Rectal smooth muscle tissue (tissue), 1 donor: ENCODE results near the gene SLC12A4.
A peak's percentile ranks its signal among the peaks of the same experiment; 100 is the strongest.
"Not testable (repeated sequence)": the region's sequence is repeated elsewhere in the genome, so short reads cannot be mapped to it uniquely, and the experiment has no call there.

Source experiments
- H3K27ac ChIP-seq: one replicate; pipeline ENCODE4 v1.7.0; 2013; ENCODE audit warnings: low read depth, low read length, inconsistent platforms
- H3K27me3 ChIP-seq: one replicate; pipeline ENCODE4 v1.7.0; 2013; ENCODE audit warnings: low read length; ENCODE audit not compliant: control insufficient read depth, insufficient read depth
- H3K36me3 ChIP-seq: one replicate; pipeline ENCODE4 v1.7.0; 2013; ENCODE audit warnings: low read length; ENCODE audit not compliant: control insufficient read depth, insufficient read depth
- H3K4me1 ChIP-seq: one replicate; pipeline ENCODE4 v1.7.0; 2013; ENCODE audit warnings: low read length; ENCODE audit not compliant: control insufficient read depth, insufficient read depth
- H3K4me3 ChIP-seq: one replicate; pipeline ENCODE4 v1.7.0; 2013; ENCODE audit warnings: low read length
- H3K9ac ChIP-seq: one replicate; pipeline ENCODE4 v1.7.0; 2013; ENCODE audit warnings: low read length

SLC12A4 gene

DNA sequence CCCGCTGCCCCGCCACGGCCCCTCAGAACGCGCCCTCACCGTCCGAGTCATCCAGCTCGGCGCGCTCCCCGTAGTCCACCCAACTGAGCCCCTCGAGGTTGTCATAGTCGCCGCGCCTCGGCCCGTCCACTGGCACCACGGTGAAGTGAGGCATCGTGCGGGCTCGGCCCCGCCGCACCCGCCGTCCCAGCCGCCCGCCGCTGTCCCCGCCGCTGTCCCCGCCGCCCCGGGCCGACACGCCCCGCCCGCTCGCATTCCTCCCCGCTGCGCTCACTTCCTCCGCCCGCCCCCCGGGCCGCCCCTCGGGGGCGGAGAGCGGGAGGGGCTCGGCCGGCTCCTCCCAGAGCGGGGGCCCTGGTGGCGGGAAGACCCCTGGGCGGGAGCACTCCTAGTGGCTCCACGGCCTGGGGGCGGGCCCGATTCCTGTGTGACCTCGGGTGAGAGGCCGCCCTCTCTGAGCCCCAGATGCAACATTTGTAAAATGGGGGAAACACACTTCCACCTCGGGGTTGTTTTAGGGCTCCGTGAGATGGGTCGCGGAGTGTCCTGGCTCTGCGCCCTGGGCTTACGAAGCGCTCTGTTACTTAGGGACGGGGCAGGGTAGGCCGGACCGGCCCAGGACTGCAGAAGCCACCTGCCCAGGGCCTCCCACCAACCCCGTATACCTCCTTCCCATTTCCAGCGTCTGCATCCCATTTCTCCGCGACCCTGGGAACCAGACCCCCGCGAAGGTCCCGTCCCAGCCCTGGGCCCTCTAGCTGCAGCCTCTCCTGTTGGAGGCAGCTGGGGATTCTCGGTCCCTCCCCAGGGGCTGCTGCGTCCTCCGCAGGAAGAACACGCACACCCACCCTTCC, at the start of gene SLC12A4:
Gene SLC12A4, minus strand, starts transcription at position 238 of the 854 bp plus-strand sequence. Its CDS starts 84 bp downstream, at position 154.
- Histone ChIP-seq H3K4me1 (peaks cover 21% of the 10 kb centered on the region), H3K36me3 (no peaks in the 10 kb centered on the region), H3K9ac (peak within 1 kb of the TSS; percentile 88), H3K27ac (peak within 1 kb of the TSS; percentile 98), H3K27me3 (peaks cover 3% of the 10 kb centered on the region), H3K4me3 (peak within 1 kb of the TSS; percentile 86)

DNA sequence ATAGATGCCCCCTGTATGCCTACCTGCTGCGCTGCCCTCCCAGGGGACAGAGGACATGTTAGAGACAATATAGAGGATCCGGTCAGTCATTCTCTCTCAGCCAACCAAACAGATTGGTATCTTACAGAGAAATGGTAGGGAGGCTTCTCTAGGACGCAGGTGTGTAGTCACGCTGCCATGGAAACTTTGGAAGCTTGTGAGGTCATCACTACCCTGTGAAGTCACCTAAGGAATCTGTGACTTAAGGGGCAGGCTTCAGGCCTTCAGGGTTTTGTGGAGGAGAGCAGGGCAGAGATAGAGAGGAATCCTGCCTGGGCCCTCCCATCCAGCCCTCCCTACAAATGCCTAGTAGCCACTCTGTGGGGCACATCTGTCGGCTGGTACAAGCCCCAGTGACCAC, 47.2 kb upstream of the SLC12A4 start, which contains the start of gene DPEP2NB:
Gene DPEP2NB, minus strand, starts transcription at position 231 of the 400 bp plus-strand sequence. Its CDS starts 141 bp downstream, at position 90.
- H3K4me1 ChIP-seq: no peaks in the 10 kb centered on the region
- no peaks in the 10 kb centered on the region for H3K27me3 ChIP-seq
- no peaks in the 10 kb centered on the region for H3K36me3 ChIP-seq
- no peak within 1 kb of the TSS for H3K4me3 ChIP-seq
- no peak within 1 kb of the TSS for H3K9ac ChIP-seq
- H3K27ac ChIP-seq: no peak within 1 kb of the TSS

DNA sequence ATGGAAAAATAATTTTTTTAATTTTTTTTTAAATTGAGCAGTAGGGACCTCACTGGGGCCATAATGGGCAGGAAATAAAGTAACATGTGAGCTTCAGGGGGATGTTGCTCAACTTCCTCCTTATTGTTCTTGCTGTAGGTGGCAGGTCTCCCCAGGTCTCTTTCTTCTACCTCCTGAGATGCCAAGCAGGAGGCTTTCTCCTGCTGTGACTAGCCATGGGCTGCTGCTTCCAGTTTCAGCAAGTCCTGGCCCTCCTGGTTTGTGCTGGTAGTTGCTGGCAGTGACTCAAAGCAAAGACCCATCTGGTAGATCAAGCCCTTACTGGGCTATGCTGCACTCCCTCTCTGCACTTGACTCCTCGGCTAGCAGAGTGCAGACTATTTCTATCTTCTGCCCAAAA, 45.0 kb upstream of the SLC12A4 start:
- no peaks in the 10 kb centered on the region for H3K4me1 ChIP-seq
- no peaks in the 10 kb centered on the region for H3K36me3 ChIP-seq
- H3K27me3 ChIP-seq: no peaks in the 10 kb centered on the region
- no peak overlapping the region for H3K4me3 ChIP-seq
- no peak overlapping the region for H3K27ac ChIP-seq
- H3K9ac ChIP-seq: no peak overlapping the region

DNA sequence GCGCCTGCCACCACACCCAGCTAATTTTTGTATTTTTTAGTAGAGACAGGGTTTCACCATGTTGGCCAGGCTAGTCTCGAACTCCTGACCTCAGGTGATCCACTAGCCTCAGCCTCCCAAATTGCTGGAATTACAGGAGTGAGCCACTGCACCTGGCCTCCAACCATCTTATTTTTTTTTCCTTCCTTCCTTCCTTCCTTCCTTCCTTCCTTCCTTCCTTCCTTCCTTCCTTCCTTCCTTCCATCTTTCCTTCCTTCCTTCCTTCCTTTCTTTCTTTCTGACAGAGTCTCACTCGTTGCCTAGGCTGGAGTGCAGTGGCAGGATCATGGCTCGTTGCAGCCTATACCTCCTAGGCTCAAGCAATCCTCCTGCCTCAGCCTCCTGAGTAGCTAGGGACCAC, 41.4 kb upstream of the SLC12A4 start:
- H3K9ac ChIP-seq, H3K27ac ChIP-seq, H3K4me1 ChIP-seq, H3K27me3 ChIP-seq, H3K36me3 ChIP-seq, H3K4me3 ChIP-seq: not testable (repeated sequence)

DNA sequence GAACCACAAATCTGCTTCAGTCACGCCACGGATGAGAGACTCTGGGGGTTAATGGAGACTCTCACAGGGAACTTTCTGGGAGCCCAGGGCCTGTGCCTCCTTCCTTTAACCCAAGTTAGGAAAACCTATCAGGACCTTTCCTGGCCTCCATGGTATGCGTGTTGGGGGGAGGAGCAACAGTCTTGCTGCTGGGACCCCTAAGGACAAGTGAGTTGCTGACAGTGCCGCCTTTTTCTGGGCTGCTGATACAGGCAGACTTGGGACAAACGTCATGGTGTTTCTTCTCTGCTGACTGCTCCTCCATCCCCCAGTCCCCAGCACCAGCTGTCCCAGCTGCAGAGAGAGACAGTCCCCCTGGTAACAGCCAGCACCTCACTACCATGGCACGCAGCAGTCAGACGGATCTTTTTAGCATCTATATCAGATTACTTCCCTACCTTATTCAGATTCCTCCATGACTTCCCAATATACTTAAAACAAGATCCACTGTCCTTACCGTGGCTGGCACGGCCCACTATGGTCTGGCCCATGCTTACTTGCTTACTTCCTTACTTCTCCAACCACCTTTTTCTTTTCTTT, 40.8 kb upstream of the SLC12A4 start:
- no peak overlapping the region for H3K4me3 ChIP-seq
- no peak overlapping the region for H3K9ac ChIP-seq
- H3K4me1 ChIP-seq: no peaks in the 10 kb centered on the region
- H3K27me3 ChIP-seq: no peaks in the 10 kb centered on the region
- no peaks in the 10 kb centered on the region for H3K36me3 ChIP-seq
- no peak overlapping the region for H3K27ac ChIP-seq

DNA sequence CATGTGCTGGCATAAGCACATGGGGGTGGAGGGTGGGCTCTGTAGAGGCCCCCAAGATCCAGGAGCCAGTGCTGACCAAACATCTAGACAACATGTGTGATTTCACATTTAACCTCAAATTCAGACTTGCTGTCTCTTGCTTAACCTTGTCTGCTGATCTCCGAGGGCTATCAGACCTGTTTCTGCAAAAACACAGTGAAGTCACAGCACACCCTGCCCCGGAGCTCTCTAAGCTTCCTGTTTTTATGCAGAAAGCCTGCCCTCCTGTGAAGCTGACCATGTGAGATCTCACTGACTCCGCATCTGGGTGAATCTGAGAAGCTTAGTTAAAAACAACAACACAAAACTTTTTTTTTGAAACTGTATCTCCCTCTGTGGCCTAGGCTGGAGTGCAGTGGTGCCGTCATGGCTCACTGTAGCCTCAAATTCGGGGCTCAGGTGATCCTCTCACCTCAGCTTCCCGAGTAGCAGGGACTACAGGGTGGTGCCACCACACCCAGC, 37.4 kb upstream of the SLC12A4 start:
- no peak overlapping the region for H3K4me3 ChIP-seq
- H3K4me1 ChIP-seq: no peaks in the 10 kb centered on the region
- no peak overlapping the region for H3K9ac ChIP-seq
- no peaks in the 10 kb centered on the region for H3K27me3 ChIP-seq
- H3K27ac ChIP-seq: no peak overlapping the region
- no peaks in the 10 kb centered on the region for H3K36me3 ChIP-seq

DNA sequence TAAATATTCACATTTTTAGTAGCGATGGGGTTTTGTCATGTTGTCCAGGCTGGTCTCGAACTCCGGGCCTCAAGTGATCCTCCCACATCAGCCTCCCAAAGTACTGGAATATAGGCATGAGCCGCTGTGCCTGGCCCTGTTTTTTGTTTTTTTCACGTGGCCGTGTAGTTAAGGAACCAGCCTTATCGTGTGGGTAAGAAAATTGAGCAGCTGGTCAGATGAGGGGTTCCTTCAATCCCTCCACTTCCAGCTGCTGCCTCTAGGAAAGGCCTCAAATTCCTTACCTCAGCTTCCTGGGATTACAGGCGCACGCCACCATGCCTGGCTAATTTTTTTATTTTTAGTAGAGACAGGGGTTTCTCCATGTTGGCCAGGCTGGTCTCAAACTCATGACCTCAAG, 36.8 kb upstream of the SLC12A4 start:
- H3K36me3 ChIP-seq: no peaks in the 10 kb centered on the region
- no peak overlapping the region for H3K4me3 ChIP-seq
- no peaks in the 10 kb centered on the region for H3K27me3 ChIP-seq
- no peak overlapping the region for H3K9ac ChIP-seq
- no peak overlapping the region for H3K27ac ChIP-seq
- no peaks in the 10 kb centered on the region for H3K4me1 ChIP-seq

DNA sequence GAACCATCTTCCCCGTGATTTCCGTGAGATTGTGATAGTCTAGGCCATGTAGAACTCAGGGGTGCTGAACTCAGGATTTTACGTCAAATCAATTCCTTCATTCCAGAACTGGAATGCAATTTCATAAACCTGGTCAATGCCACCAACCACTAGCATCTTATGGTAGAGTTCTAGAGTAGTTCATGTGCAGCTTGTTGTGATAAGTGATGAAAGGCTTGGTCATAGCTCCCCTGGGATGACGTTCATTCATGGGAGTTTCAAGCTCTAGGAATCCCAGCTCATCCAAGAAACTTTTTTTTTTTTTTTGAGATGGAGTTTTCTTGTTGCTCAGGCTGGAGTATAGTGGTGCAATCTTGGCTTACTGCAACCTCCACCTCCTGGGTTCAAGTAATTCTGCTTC, 34.6 kb upstream of the SLC12A4 start:
- Histone ChIP-seq H3K36me3 (no peaks in the 10 kb centered on the region), H3K27ac (no peak overlapping the region), H3K4me1 (no peaks in the 10 kb centered on the region), H3K27me3 (no peaks in the 10 kb centered on the region), H3K9ac (no peak overlapping the region), H3K4me3 (no peak overlapping the region)

DNA sequence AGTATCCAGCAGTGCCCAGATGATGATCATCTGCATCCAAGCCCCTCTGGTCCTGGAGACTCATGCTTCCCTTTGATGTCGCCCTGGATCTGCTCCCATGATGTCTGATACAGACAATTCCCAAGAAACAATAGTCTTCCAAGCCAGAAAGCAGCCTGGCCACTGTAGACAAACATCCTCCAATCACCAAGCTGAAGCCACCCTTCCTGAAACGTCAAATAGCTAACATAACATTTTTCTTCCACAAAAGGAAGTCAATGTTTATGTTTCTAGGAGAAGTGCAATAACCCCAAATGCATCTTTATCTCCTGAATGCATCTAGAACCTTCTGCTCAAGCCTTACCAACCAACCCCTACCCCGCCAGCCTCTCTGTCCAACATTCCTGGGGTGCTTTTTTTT, 32.0 kb upstream of the SLC12A4 start:
- H3K27me3 ChIP-seq: no peaks in the 10 kb centered on the region
- peak overlapping the region; percentile 13 for H3K4me3 ChIP-seq
- H3K4me1 ChIP-seq: no peaks in the 10 kb centered on the region
- no peaks in the 10 kb centered on the region for H3K36me3 ChIP-seq
- no peak overlapping the region for H3K9ac ChIP-seq
- H3K27ac ChIP-seq: no peak overlapping the region

DNA sequence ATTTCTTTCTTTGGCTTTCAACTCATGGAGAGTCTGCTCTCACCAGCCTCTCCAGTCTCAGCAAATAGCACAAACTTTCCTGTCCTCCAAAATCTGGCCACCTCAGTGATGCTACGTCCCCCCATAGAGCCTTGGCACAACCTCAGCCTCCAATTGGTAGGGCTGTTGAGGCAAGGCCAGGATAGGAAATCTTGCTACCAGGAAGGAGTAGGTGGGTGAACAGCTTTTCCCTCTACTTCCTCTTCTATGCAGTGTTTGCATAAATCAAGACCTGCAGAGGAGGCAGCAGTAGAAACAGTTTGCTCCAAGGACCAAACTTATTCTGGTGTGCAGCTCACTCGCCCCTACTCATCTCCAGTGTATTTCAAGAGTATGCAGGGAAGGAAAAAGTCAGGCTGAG, 31.5 kb upstream of the SLC12A4 start:
- peak overlapping the region; percentile 13 for H3K4me3 ChIP-seq
- H3K27me3 ChIP-seq: no peaks in the 10 kb centered on the region
- no peaks in the 10 kb centered on the region for H3K36me3 ChIP-seq
- H3K4me1 ChIP-seq: no peaks in the 10 kb centered on the region
- H3K27ac ChIP-seq: no peak overlapping the region
- no peak overlapping the region for H3K9ac ChIP-seq

DNA sequence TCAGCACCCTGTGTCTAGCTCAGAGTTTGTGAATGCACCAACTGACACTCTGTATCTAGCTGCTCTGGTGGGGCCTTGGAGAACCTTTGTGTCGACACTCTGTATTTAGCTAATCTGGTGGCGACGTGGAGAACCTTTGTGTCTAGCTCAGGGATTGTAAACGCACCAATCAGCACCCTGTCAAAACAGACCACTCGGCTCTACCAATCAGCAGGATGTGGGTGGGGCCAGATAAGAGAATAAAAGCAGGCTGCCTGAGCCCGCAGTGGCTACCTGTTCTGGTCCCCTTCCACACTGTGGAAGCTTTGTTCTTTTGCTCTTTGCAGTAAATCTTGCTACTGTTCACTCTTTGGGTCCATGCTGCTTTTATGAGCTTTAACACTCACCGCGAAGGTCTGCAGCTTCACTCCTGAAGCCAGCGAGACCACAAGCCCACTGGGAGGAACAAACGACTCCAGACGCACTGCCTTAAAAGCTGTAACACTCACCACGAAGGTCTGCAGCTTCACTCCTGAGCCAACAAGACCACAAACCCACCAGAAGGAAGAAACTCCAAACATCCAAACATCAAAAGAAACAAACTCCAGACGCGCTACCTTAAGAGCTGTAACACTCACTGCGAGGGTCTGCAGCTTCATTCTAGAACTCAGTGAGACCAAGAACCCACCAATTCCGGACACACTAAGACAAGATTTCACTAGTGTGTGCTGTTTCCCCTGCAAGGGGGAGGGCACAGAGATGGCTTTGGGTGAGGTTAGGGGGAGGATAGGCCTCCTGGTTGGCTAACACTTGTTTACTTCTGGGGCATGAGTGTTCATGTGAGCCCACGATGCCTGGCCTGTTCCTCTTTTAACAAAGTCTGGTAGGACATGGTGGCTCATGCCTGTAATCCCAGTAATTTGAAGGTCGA, 30.6 kb upstream of the SLC12A4 start, which contains the start of gene DPEP2:
Gene DPEP2, minus strand, starts transcription at position 706 of the 910 bp plus-strand sequence. CDS start 6,272 bp downstream, outside the sequence.
- not testable (repeated sequence) for H3K27ac ChIP-seq, H3K9ac ChIP-seq, H3K36me3 ChIP-seq, H3K4me1 ChIP-seq, H3K27me3 ChIP-seq
- peak within 1 kb of the TSS; percentile 36 for H3K4me3 ChIP-seq

DNA sequence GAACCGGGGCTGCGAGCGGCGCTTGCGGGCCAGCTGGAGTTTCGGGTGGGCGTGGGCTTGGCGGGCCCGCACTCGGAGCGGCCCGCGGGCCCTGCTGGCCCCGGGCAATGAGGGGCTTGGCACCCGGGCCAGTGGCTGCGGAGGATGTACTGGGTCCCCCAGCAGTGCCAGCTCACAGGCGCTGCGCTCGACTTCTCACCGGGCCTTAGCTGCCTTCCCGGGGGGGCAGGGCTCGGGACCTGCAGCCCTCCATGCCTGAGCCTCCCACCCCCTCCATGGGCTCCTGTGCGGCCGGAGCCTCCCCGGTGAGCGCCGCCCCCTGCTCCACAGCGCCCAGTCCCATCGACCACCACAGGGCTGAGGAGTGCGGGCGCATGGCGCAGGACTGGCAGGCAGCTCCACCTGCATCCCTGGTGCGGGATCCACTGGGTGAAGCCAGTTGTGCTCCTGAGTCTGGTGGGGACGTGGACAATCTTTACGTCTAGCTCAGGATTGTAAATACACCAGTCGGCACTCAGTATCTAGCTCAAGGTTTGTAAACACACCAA, 29.9 kb upstream of the SLC12A4 start:
- not testable (repeated sequence) for H3K4me1 ChIP-seq, H3K9ac ChIP-seq, H3K27ac ChIP-seq, H3K4me3 ChIP-seq, H3K27me3 ChIP-seq, H3K36me3 ChIP-seq
